Adrenal gland (tissue), 12 donors: ENCODE data around the gene UBE2H. TPM values are rescaled to one million over a fixed set of nuclear protein-coding genes. Genes with fewer than 3 reads are reported as not detected.

Source experiments
- DNase-seq, 7 donors: peaks; one replicate each; pipeline ENCODE4 v3.0.0-alpha.2; 2019 to 2020
- H3K27ac ChIP-seq, 5 donors: fragments of 200-600 bp; sonication (generic) in 4 of 5; 1 replicate in 3 of 5; 2 replicates in 2 of 5; pipeline versions ENCODE4 v1.5.1 to v1.8.0; 2016 to 2020; ENCODE audit warnings: mild to moderate bottlenecking in 1 of 5
- H3K27me3 ChIP-seq: fragments of 200-600 bp; 2 replicates; pipeline ENCODE4 v1.8.0; 2021
- H3K36me3 ChIP-seq, 2 donors: fragments of 200-600 bp; replicated peaks in 1 of 2; 1 replicate in 1 of 2; 2 replicates in 1 of 2; pipeline versions ENCODE4 v1.5.1 to v1.8.0; 2018 to 2022
- H3K4me1 ChIP-seq, 2 donors: fragments of 200-600 bp; replicated peaks in 1 of 2; 1 replicate in 1 of 2; 2 replicates in 1 of 2; pipeline versions ENCODE4 v1.5.1 to v1.8.0; 2018 to 2021
- H3K4me3 ChIP-seq, 4 donors: fragments of 200-600 bp; sonication (generic) in 3 of 4; one replicate each; pipeline ENCODE4 v1.5.1; 2016 to 2018
- H3K9me3 ChIP-seq, 3 donors: fragments of 200-600 bp; sonication (generic) in 1 of 3; replicated peaks in 1 of 3; 1 replicate in 2 of 3; 2 replicates in 1 of 3; pipeline versions ENCODE4 v1.5.1 to v1.8.0; 2016 to 2021
- POLR2A ChIP-seq, 2 donors: fragments of 450-650 bp; IDR thresholded peaks; one replicate each; pipeline ENCODE4 v1.6.1; 2017; ENCODE audit warnings: antibody characterized with exemption in 2 of 2, mild to moderate bottlenecking in 2 of 2, moderate library complexity in 1 of 2
- WGBS, 4 donors: extraction: QIAGEN DNeasy Blood & Tissue Kit in 2 of 4; methylation state at CpG; one replicate each; pipeline versions ENCODE4 v1.1.5 to v1.1.7; 2013 to 2017; 5-methylcytosine and 5-hydroxymethylcytosine counted together
- intact Hi-C, 2 donors: fragments of 100-400 bp; cut with DNase I; formaldehyde crosslinking; loops; one replicate each; pipeline versions ENCODE4 v1.14.1 to v1.15.0; 2022 to 2023
- polyA plus RNA-seq, 3 donors: library from polyadenylated mRNA; stranded (reverse); fragments of 200-250 nt in 2 of 3; fragments of 350-450 nt in 1 of 3; fragmentation: Illumina TruSeq in 1 of 3; extraction: RNeasy Lipid Tissue Mini Kit (QIAGEN cat#74804) in 1 of 3; gene quantifications; one replicate each; pipeline ENCODE4 v1.2.3, GENCODE V29; 2013 to 2014
- total RNA-seq, 9 donors: library from RNA; depleted of rRNA in 4 of 9; stranded (reverse); fragments of >200 nt in 4 of 9; fragments of 120-200 nt in 1 of 9; fragmentation: NEBNext Ultra II Directional in 1 of 9; extraction: Animal tissue kit (Norgen Biotek cat#: 25700) in 1 of 9; gene quantifications; one replicate each; pipeline versions ENCODE4 v1.1.0 to v1.2.4, GENCODE V29; 2013 to 2023
- TF ChIP-seq, protein P1 (sequence below), 6 experiments: fragments of 450-650 bp in 4 of 6; fragments of 200-600 bp in 2 of 6; sonication (generic) in 1 of 6; IDR thresholded peaks; 1 replicate in 5 of 6; 2 replicates in 1 of 6; pipeline versions ENCODE4 v1.5.1 to v1.8.0; 2016 to 2021; ENCODE audit warnings: antibody characterized with exemption in 6 of 6, mild to moderate bottlenecking in 2 of 6, moderate library complexity in 1 of 6
- donor health status: healthy with polysubstance abuse.
- donor health status: Bipolar disorder and iron deficiency.
- donor health status: DM: yes; HTN: yes; CAD: no.
- donor health status: DM: no; HTN: no; CAD: no.
- donor health status: DM: no; HTN: no; CAD: no.
- donor health status: DM: yes; HTN: yes; CAD: no.

Gene UBE2H
- total and polyA plus RNA-seq, 12 donors, result 48.3 to 392 (median 143) TPM

GRCh38 chr7:129955993-129956543, 3.3 kb upstream of the UBE2H start:
- peak in 1 of 7 donors; percentile 23 for DNase-seq

GRCh38 chr7:129952086-129952652, 591 bp downstream of the UBE2H start:
- Histone ChIP-seq H3K27ac (peak overlapping the region; percentile 78 to 98 (median 98)), H3K27me3 (no peaks in the 10 kb centered on the region), H3K36me3 (no peaks in the 10 kb centered on the region), H3K4me3 (peak overlapping the region; percentile 80 to 93 (median 88)), H3K4me1 (peaks cover 21 to 34% of the 10 kb centered on the region in 2 donors), H3K9me3 (no peaks in the 10 kb centered on the region)
- TF ChIP-seq, protein P1, sequence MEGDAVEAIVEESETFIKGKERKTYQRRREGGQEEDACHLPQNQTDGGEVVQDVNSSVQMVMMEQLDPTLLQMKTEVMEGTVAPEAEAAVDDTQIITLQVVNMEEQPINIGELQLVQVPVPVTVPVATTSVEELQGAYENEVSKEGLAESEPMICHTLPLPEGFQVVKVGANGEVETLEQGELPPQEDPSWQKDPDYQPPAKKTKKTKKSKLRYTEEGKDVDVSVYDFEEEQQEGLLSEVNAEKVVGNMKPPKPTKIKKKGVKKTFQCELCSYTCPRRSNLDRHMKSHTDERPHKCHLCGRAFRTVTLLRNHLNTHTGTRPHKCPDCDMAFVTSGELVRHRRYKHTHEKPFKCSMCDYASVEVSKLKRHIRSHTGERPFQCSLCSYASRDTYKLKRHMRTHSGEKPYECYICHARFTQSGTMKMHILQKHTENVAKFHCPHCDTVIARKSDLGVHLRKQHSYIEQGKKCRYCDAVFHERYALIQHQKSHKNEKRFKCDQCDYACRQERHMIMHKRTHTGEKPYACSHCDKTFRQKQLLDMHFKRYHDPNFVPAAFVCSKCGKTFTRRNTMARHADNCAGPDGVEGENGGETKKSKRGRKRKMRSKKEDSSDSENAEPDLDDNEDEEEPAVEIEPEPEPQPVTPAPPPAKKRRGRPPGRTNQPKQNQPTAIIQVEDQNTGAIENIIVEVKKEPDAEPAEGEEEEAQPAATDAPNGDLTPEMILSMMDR (IDR thresholded peaks at IDR 0.05), result no peak
- no peak for TF ChIP-seq POLR2A (IDR thresholded peaks at IDR 0.05)
- 0 to 1% (median 0%) methylated on average over 21 to 43 of the region's 43 CpGs for WGBS, 4 donors
- intact Hi-C loops, result loop anchor here in 1 of 2 donors (10.0 kb wide), 1 partner anchor 117 kb away; no protein-coding TSS in a partner anchor
- DNase-seq, result peak; percentile 52 to 72 (median 60)

More at GRCh38 chr7:129955993-129956543, 3.3 kb upstream of the UBE2H start:
- H3K27ac ChIP-seq, result no peak overlapping the region
- H3K27me3 ChIP-seq, result no peaks in the 10 kb centered on the region
- peaks cover 6 to 8% of the 10 kb centered on the region in 2 donors for H3K4me1 ChIP-seq
- no peak overlapping the region for H3K4me3 ChIP-seq
- intact Hi-C loops, result loop anchor here in 1 of 2 donors (10.0 kb wide), 1 partner anchor 121 kb away; no protein-coding TSS in a partner anchor
- H3K9me3 ChIP-seq, result no peaks in the 10 kb centered on the region
- 90 to 93% (median 91%) methylated on average over 8 of the region's 8 CpGs for WGBS, 4 donors
- no peaks in the 10 kb centered on the region for H3K36me3 ChIP-seq
- TF ChIP-seq, protein P1 (IDR thresholded peaks at IDR 0.05), result no peak
- TF ChIP-seq POLR2A (IDR thresholded peaks at IDR 0.05), result no peak

GRCh38 chr7:129951226-129952085, 1.3 kb downstream of the UBE2H start:
- H3K27ac ChIP-seq, result peak overlapping the region; percentile 78 to 98 (median 98)
- H3K4me1 ChIP-seq, result peaks cover 26 to 41% of the 10 kb centered on the region in 2 donors
- TF ChIP-seq, protein P1 (IDR thresholded peaks at IDR 0.05), result peak in 3 of 6 experiments; percentile 8 to 35 (median 22)
- TF ChIP-seq POLR2A (IDR thresholded peaks at IDR 0.05), result peak in 1 of 2 donors; percentile 35
- no peaks in the 10 kb centered on the region for H3K27me3 ChIP-seq
- intact Hi-C loops, result loop anchor here in 1 of 2 donors (10.0 kb wide), 1 partner anchor 117 kb away; no protein-coding TSS in a partner anchor
- no peaks in the 10 kb centered on the region for H3K9me3 ChIP-seq
- DNase-seq, result peak; percentile 37 to 63 (median 52)
- peak overlapping the region; percentile 80 to 93 (median 88) for H3K4me3 ChIP-seq
- H3K36me3 ChIP-seq, result no peaks in the 10 kb centered on the region
- 0 to 3% (median 1%) methylated on average over 7 to 8 of the region's 8 CpGs for WGBS, 4 donors

GRCh38 chr7:129950933-129951225, 1.9 kb downstream of the UBE2H start:
- 6 to 21% (median 14%) methylated on average over 1 of the region's 1 CpG for WGBS, 4 donors
- Histone ChIP-seq H3K4me3 (peak overlapping the region in 2 of 4 donors; percentile 88 to 89), H3K27ac (peak overlapping the region; percentile 50 to 98 (median 98)), H3K36me3 (no peaks in the 10 kb centered on the region), H3K4me1 (peaks cover 26 to 46% of the 10 kb centered on the region in 2 donors), H3K9me3 (no peaks in the 10 kb centered on the region), H3K27me3 (no peaks in the 10 kb centered on the region)
- TF ChIP-seq, protein P1 (IDR thresholded peaks at IDR 0.05), result no peak
- no peak for TF ChIP-seq POLR2A (IDR thresholded peaks at IDR 0.05)
- DNase-seq, result no peak
- intact Hi-C loops, result loop anchor here in 1 of 2 donors (10.0 kb wide), 1 partner anchor 116 kb away; no protein-coding TSS in a partner anchor
